Measurements from ENCODE around the gene TUT4.

TUT4 gene

DNA sequence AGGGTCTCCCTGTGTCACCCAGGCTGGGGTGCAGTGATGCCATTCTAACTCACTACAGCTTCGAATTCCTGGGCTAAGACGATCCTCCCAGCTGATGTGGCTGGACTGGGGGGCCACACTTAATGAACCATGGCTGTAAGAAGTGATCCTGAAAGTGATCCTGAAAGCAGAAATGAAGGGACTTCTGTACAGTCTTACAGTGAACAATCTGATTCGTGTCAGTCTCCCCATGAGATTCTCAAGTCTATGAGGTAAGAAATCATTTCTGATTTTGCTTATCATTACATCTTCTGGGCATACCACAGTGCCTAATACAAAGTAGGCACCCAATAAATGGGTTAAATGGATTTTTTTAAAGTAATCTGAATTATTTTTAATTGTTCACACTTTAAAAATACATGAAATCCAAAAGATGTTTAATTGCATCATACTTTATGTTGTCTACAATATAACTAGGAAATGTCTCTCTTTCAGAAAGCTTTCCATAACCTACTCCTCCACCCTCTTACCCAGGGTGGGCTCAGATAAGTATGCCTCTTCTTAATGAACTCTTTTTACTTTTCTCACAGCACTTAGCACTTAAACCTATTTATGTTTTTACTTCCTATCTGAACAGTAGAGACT is 21.5 kb downstream of the TUT4 start:
- no peak for DNase-seq

- DNase-seq: no peak
Observed at GRCh38 chr1:52530563-52531144, 22.2 kb downstream of the TUT4 start.

DNA sequence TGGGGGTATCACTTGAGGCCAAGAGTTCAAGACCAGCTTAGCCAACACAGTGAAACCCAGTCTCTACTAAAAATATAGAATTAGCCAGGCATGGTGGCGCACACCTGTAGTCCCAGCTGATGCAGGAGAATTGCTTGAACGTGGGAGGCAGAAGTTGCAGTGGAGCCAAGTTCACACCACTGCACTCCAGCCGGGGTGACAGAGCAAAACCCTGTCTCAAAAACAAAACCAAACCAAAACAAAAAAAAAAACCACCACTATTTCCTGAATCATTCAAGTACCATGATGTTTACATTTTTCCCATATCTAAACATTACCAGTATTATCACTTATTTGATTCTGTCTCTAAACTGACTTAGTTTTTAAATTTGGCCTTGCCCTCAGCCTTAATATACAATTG is 29.5 kb downstream of the TUT4 start:
- DNase-seq: no peak

DNA sequence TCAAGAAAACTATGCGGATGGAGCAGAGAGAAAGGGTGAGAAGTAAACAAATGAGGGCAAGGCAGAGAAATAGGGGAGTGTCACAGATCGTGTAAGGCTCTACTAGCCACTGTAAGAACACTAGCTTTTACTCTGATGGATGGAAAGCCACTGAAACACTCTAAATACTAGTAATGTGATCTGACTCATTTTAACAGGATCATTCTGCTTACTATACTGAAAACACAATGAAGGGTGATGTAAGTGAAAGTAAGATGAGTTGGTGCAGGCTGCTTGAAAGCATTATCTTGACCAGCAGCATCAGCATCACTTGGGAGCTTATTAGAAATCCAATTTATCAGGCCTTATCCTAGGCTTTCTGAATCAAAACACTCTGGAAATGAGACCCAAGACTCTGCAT is 32.7 kb downstream of the TUT4 start:
- DNase-seq: no peak

- DNase-seq: no peak
Observed at GRCh38 chr1:52518962-52519361, 33.9 kb downstream of the TUT4 start.

- no peak for DNase-seq
Observed at GRCh38 chr1:52511851-52512615, 40.9 kb downstream of the TUT4 start.

GRCh38 chr1:52511439-52511838 is 41.5 kb downstream of the TUT4 start:
- no peak for DNase-seq

- DNase-seq: no peak
Observed at GRCh38 chr1:52506920-52507546, 45.9 kb downstream of the TUT4 start.

DNA sequence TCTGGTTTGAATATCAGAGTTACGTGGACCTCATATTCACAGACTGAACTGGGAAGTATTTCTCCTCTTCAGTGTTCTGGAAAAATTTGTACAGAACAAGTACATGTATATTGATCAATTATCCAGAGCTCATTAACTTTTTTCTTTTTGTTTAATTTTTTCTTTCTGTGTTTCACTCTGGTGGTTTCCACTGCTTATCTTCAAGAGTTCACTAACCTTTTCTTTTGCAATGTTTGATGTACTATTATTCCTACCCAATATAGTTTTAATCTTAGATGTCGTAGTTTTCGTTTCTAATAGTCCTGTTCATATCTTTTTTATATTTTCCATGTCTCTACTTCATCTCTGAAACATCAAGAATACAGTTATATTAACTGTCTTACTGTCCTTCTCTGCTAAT is 46.5 kb downstream of the TUT4 start:
- DNase-seq: no peak

DNA sequence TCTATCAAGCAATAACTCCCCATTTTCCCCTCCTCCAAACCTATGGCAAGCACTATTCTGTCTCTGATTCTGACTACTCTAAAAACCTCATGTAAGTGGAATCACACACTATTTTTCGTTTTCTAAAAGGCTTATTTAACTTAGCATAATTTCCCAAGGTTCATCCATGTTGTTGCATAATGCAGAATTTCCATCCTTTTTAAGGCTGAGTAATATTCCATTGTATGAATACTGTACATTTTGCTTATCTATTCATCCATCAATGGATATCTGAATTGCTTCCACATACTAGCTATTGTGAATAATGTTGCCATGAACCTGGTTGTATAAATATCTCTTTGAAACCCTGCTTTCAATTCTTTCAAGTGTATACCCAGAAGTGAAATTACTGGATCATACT is 48.2 kb downstream of the TUT4 start:
- DNase-seq: no peak

- DNase-seq: no peak
Observed at GRCh38 chr1:52503706-52504105, 49.2 kb downstream of the TUT4 start.

DNA sequence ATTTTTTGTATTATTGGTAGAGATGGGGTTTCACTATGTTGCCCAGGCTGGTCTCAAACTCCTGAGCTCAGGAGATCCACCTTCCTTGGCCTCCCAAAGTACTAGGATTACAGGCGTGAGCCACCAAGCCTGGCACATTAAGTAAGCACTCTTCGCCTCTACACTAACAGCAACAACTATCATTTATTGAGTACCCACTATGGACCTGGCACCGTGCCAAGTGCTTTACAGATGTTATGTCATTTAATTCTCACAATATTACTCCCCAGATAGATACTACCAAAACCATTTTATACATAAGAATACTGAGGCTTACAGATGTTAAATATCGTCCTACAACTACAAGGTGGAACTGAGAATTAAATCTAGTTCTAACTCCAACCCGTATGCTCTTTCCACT is 50.1 kb downstream of the TUT4 start:
- DNase-seq: no peak

DNA sequence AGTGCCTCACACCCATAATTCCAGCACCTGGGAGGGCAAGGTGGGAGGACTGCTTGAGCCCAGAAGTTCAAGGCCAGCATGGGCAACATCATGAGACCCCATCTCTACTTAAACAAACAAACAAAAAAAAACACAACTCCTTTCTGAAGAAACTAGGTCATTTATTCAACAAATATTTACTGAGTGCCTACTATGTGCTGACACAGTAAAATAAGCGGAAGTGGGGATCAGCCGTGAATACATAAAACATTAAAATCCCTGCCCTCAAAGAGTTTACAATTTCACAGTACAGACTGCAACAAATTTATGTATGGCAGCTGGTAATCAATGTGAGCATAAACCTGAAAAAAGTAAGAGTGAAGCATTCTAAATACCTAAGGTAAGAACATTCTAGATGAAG is 65.3 kb downstream of the TUT4 start:
- no peak for DNase-seq

- no peak for DNase-seq
Observed at GRCh38 chr1:52482326-52483004, 70.4 kb downstream of the TUT4 start.

DNA sequence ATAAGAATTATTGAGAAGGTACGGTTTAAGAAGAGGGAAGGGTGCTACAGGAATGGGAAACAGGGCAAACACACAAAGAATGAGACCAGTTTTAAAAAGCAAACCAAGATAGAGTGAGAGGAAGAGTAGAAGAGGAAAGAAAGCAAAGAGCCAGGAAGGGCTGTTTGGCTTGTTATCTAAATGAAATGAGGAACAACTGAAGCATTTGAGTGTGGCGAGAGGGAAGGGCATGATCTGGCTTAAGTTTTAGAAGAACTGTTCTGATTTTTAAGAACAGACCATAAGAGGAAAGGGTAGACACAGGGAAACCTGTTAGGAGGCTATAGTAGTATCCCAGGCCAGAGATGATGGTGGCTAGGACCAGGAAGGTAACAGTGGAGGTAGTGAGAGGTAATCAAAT is 73.8 kb downstream of the TUT4 start:
- no peak for DNase-seq

DNA sequence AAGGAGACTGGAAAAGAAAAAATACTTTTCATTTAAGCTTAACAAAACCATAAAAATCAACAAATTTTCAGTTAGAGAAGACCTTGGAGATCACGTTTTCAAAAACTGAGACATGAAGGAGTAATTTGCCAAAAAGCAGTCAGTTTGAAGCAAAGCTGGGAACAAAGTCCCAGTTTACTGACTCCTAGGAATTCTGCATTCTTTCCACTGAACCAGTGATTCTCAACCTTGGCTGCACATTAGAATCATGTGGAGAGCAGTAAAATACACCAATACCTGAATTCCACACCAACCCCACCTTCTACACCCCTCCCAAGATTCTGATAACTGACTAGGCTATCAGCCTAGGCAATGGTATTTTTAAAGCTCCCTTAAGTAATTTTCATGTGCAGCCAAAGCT is 75.0 kb downstream of the TUT4 start:
- DNase-seq: no peak

DNA sequence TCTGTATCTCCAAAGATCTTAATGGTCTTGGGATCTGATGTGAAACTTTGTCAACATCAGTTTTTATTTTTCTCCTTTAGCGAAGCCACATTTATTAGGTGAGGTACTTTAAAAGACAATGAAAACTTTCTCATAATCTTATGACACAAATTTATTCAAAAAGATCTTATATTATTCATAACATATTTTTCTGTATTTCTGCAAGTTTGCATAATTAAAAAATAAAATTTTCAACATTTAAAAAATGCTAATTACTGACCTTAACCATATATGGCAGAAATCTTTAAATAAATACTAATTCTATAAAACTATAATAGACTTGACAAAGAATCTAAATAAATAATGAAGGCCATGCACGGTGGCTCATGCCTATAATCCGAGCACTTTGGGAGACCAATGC is 75.9 kb downstream of the TUT4 start:
- DNase-seq: no peak

- DNase-seq: no peak
Observed at GRCh38 chr1:52474807-52475206, 78.1 kb downstream of the TUT4 start.

DNA sequence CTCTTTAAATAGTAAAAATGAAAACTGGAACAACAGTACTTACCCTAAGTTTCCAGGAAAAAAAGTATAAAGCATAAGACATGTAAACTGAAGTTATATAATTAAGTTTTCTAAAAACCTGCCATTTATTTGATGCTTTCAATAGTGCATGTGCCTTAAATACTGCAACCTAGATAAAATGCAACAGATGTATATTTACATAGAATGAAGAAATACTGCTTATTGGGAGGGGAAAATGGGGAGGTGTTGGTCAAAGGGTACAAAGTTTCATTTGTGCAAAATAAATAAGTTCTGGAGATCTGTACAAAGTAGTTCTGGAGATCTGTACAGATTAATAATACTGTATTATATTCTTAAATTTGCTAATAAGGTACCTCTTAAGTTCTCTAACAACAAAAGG is 79.9 kb downstream of the TUT4 start:
- no peak for DNase-seq

GRCh38 chr1:52472384-52472783 is 80.5 kb downstream of the TUT4 start:
- DNase-seq: no peak

DNA sequence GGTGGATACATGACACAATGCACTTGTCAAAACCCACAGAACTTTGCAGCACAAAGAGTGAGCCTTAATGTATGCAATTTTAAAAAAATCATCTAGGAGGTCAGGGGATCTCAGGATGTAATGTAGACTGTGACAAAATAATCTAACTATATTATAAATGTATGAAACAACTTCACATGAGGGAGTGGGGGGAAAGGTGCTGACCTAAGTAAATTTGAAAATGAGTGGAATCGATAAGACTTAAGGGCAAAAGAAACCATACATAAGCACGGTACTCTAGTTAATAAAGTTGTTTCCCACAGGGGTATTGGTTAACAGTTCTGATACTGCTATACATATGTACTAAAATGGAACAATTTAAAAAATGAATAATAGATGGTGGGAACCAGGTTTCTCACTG is 83.8 kb downstream of the TUT4 start:
- no peak for DNase-seq

- DNase-seq: no peak
Observed at GRCh38 chr1:52463891-52464290, 89.0 kb downstream of the TUT4 start.

DNA sequence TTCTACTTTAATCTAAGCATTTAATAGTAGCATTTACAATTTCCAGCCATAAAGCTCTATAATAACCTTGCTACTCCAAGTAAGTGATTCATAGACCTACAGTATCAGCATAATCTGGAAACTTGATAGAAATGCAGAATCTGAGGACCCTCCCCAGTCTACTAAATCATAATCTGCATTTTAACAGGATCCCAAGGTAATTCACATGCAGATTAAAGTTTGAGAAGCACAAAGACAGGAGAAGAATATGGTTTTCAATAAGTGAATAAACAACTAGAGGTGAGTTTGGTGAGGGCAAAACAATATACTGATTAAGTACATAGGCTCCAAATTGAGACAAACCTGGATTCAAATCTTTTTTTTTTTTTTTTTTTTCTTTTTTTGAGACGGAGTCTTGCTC is 91.1 kb downstream of the TUT4 start:
- DNase-seq: no peak

GRCh38 chr1:52460694-52461093 is 92.2 kb downstream of the TUT4 start:
- DNase-seq: no peak
